SIG-M5 treated with dmso at 0.1 percent for 504 hours (cell line): ENCODE data around the gene AKAP13.

Experiments used
- DNase-seq: peaks from one replicate; lab custom pipeline; 2025; ENCODE audit not compliant: unreplicated experiment; lab: John Stamatoyannopoulos, UW

AKAP13 gene

GRCh38 chr15:85386261-85386660 is 5.9 kb downstream of the AKAP13 start:
- no peak for DNase-seq

GRCh38 chr15:85388566-85389305 is 8.3 kb downstream of the AKAP13 start:
- DNase-seq = no peak

- no peak for DNase-seq
Observed at GRCh38 chr15:85389306-85389650, 8.9 kb downstream of the AKAP13 start.

GRCh38 chr15:85389772-85390171 is 9.4 kb downstream of the AKAP13 start:
- no peak for DNase-seq

GRCh38 chr15:85393210-85393609 is 12.8 kb downstream of the AKAP13 start:
- no peak for DNase-seq

GRCh38 chr15:85394554-85395333 is 14.3 kb downstream of the AKAP13 start:
- DNase-seq = no peak

- no peak for DNase-seq
Observed at GRCh38 chr15:85396554-85396953, 16.2 kb downstream of the AKAP13 start.

GRCh38 chr15:85397151-85397550 is 16.7 kb downstream of the AKAP13 start:
- no peak for DNase-seq

GRCh38 chr15:85397926-85398325 is 17.5 kb downstream of the AKAP13 start:
- no peak for DNase-seq

GRCh38 chr15:85398822-85399221 is 18.4 kb downstream of the AKAP13 start:
- DNase-seq = no peak

- no peak for DNase-seq
Observed at GRCh38 chr15:85399627-85400026, 19.2 kb downstream of the AKAP13 start.

- DNase-seq = no peak
Observed at GRCh38 chr15:85400606-85401005, 20.2 kb downstream of the AKAP13 start.

GRCh38 chr15:85401108-85401774 is 20.8 kb downstream of the AKAP13 start:
- no peak for DNase-seq

GRCh38 chr15:85402195-85402881 is 21.9 kb downstream of the AKAP13 start:
- DNase-seq = no peak

GRCh38 chr15:85403745-85404144 is 23.3 kb downstream of the AKAP13 start:
- DNase-seq = no peak

- no peak for DNase-seq
Observed at GRCh38 chr15:85404176-85404917, 23.9 kb downstream of the AKAP13 start.

GRCh38 chr15:85404918-85405866 is 24.8 kb downstream of the AKAP13 start:
- no peak for DNase-seq

GRCh38 chr15:85406916-85407315 is 26.5 kb downstream of the AKAP13 start:
- no peak for DNase-seq

GRCh38 chr15:85407421-85408269 is 27.2 kb downstream of the AKAP13 start:
- DNase-seq = no peak
